NCI-H2107 (cell line): ENCODE measurements around the gene IFI6.

Experiments
- DNase-seq: peaks from one replicate; lab custom pipeline; 2025; lab: John Stamatoyannopoulos, UW

Gene IFI6

DNA sequence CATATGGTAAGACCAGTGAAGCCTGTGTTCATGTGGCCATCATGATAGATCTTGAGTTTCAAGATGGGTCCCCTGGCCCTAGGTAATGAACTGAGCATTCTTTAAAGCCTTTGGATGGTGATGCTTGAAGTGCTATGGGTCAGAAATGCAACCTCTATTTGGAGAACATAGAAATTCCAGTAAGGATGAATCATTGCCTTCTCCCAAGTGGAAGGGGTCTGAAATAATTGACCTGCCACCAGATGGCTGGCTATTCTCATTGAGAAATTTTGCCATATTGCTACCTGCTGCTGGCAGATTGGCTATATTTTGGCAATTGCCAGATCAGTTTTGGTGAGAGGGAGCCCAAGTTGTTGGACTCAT is 739 bp upstream of the IFI6 start:
- DNase-seq, result no peak

DNA sequence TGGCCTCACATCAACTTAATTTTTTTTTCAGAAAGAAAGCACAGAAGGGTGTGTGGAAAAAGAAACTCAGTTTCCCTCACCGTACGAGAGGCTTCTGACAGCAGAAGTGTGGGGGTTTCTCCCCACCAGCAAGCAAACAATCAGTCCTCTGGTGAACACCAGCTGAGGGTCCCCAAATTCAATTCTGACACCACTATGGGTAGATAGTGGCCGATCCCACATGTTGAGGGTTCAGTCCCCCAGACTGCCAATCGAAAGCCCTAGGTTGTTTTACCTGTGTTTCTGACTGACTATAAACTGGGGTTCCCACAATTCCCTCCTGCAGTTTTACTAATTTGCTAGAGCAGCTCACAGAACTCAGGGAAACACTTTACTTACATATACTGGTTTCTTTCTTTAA is 2.1 kb downstream of the IFI6 start:
- DNase-seq, result no peak

DNA sequence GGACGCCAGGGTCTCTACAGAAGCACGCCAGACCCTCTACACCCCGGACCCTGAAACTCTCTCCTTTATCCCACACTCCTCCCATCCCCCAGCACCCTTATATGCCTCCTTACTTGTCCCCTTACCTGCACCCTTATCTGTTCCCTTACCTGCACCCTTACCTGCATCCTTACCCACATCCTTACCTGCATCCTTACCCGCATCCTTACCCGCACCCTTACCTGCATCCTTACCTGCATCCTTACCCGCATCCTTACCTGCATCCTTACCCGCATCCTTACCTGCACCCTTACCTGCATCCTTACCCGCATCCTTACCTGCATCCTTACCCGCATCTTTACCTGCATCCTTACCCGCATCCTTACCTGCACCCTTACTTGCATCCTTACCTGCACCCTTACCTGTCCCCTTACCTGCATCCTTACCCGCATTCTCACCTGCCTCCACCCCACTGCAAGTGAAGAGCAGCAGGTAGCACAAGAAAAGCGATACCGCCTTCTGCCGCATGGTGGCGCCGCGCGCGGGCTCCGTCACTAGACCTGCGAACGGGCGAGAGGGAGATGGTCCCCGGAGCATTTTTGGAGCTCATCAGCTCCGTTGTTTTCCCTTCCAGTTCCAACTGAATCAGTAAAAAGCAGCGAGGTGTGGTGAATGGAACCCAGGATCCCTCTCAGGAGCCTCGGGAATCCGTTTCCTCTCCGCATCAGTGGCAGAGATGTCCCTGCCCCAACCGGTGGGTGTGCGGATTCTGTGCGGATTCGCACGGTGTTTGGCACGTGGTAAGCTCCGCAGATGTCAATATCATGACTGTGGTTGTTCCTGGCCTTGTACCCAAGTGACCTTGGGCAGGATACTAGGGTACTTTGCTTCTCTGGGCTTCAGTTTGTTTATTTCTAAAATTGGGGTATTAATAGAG is 2.9 kb downstream of the IFI6 start:
- peak; percentile 71 for DNase-seq

DNA sequence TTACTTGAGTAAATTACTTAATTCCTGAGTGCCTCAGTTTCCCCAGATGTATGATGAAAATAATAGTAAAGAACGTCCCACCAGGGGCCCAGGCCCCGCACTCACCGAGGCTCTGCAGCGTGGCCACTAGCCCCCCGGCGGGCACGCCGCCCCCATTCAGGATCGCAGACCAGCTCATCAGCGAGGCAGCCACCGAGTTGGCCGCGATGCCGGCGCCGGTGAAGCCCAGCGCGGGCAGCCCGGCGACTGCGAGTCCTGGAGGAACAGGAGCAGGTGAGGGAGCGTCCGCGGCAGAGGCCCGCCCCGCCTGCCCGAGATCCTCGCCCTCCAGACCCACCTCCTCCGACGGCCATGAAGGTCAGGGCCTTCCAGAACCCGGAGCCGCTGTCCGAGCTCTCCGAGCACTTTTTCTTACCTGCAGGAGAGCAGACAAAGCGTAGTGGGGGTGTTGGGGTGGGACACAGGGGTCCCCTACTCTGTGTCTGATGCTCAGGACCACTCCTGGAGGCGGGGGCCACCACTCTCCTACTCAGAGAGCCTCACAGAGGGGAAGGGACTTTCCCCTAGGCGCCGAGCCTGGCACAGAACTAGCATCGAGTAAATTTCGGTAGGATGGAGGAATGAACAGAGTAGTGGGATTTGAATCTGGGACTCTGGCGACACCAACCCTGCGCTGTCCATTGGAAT is 3.7 kb downstream of the IFI6 start:
- DNase-seq, result no peak

DNA sequence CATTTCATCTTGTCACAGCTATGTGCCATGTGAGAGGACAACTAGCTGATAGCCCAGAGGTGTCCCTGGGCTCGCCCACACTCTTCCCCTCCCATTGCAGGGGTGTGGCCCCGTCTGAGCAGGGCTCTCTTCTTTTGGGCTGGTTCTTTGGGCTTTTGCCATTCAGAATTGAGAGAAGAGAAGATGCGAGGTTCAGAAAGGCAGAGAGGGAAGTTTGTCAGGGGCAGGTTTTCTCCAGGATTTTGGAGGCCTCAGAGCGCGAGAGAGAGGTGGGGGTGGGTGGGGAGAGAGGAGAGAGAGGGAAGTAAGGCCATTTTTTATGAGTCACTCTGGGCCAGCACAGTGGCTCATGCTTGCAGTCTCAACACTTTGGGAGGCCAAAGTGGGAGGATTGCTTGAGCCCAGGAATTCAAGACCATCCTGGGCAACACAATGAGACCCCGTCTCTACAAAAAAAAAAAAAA is 5.2 kb downstream of the IFI6 start:
- DNase-seq, result no peak

DNA sequence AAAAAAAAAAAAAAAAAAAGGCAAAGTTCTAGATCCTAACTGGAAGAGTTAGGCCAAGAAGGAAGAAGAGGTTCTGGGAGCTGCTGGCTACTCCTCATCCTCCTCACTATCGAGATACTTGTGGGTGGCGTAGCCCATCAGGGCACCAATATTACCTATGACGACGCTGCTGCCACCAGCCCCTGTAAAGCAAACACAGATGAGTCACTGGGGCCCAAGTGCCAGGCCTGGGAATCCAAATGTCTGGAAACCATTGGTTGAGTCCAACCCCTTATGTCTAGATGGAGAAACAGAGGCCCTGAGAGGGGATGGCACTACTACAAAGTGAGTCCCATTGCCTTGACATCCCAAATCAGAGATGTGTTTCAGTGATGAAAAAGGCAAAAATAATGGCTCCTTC is 5.7 kb downstream of the IFI6 start:
- no peak for DNase-seq

DNA sequence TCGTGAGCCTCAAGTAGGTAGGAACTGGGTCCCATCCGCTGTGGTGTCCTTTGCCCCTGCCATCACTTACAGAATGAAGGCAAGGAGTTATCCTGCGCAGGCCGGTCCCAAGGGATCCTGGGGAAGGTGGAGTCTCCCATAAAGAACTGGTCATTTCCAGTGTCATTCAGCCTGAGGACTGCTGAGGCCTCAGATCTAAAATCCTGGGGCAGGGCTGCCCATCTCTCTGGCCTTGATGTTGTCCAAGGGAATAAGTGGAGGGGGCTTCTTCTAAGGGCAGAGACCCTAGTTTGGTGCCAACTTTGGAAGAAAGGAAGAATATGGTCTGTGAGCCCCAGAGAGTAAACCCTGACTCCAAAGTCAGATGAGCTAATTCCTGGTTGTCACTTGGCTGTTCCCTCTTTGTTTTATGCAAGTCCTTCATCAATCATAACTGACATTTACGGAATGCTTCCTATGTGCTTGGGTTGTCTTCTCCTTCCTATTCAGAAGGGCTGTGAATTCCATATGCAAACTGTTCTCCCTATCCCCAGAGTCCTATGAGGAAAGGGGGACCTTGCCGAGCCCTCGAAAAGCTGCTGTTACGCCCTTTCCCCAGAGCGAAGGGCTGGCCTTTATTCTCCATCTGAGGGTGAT is 6.9 kb downstream of the IFI6 start:
- no peak for DNase-seq

DNA sequence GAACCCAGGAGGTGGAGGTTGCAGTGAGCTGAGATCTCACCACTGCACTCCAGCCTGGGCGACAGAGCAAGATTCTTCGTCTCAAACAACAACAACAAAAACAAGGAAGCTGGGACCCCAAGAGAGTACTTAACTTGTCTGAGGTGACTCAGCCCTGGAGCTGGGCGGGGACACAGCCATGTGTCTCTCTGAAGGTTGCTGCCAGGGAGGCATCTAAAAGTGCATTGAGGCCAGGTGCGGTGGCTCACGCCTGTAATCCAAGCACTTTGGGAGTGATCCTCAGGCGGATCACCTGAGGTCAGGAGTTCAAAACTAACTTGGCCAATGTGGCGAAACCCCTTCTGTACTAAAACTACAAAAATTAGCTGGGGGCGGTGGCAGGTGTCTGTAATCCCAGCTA is 7.7 kb downstream of the IFI6 start:
- DNase-seq, result no peak

DNA sequence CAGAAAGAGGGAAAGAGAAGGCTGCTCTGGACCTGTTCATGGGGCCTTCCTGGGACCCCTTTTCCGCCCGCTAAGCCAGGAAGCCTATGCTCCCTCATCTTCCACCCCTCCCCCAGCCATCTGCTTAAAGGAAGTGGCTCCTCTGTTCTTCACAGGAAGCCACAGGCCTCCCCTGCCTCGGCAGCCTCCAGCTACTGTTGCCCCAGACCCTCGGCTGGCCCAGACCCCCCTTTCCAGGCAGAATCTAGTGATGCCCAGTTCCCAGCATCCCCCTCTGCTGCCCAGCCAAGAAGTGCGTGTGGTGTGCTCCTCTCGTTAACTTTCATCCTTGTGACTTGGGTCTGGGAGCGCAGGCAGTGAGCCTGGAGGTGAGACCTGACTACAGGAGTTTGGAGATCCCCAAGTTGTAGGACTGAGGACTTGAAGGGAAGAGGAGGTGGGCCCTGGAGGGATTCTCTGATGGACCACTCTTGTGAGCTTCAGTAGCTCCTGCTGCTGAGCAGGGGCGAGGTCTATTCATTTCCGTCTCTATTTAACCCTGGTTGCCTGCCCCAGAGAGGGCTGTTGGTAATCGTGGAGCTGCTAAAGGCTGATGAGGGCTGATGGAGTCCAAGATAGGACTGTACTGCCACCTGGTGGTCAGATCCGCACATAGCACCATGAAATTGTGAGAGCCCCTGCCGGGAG is 9.1 kb downstream of the IFI6 start:
- DNase-seq, result peak; percentile 82

DNA sequence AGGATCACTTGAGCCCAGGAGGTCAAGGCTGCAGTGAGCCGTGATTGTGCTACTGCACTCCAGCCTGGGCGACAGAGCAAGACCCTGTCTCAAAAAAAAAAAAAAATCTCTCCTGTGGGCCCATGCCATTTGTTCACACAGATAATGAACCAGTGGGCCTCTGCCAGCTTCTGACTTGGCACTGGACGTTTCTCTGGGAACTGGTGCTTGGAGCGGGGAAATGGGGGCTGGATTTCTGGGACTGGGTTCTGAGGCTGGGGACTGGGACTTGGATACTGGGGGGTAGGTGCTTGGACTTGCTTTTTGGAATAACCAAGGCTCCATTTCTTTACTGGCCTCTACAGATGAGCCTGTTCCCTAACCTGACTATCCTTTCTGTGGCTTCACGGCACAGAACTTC is 9.7 kb downstream of the IFI6 start:
- DNase-seq, result no peak

DNA sequence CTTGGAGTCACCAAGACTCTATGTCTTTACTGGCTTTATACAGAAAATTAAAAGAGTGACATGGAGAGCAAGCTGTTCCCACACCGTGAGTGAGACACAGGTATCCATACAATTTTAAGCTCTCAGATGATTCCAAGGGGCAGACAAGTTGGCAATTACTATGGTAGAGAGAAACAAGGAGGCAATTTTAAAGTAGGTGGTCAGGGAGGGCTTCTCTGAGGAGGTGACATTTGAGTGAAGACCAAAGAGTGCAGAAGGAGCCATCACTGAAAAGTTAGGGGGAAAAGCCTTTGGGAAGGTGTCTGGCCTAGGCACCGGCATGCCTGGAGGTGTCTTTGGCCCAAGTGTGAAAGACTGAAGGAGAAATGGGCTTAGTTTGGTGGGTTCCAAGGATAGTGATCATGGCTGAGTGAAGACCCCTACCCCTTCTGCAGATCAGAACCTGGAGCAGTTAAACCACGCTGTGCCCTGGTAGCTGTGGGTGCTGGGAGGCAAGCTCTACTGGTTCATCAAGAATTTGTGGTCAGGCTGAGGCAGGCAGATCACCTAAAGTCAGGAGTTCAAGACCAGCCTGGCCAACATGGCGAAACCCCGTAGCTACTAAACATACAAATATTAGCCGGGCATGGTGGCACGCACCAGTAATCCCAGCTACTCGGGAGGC is 10.4 kb downstream of the IFI6 start:
- no peak for DNase-seq

DNA sequence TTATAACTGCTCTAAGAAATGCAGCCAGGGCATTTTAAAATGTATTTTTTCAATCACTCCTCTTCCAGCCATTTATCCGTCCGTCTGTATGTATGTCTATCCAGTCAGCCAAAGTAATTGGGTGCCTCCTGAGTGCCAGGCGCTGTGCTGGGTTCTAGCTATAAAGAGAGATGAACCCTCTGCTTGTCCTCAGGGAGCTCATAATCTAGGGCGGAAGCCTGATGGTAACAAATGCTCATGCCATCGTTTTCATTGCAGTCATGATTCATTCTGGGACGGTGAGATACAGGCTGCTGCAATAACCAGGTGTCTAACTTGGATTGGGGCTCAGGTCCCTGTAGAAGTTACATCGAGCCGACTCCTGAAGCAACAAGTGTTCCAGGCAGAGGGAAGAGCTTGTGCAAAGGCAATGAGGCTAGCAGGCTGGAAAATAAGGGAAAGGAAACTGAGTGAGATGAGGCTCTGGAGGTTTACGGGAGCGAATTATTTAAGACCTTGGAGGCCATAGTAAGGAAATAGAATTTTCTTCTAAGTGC is 11.6 kb downstream of the IFI6 start:
- DNase-seq, result no peak

DNA sequence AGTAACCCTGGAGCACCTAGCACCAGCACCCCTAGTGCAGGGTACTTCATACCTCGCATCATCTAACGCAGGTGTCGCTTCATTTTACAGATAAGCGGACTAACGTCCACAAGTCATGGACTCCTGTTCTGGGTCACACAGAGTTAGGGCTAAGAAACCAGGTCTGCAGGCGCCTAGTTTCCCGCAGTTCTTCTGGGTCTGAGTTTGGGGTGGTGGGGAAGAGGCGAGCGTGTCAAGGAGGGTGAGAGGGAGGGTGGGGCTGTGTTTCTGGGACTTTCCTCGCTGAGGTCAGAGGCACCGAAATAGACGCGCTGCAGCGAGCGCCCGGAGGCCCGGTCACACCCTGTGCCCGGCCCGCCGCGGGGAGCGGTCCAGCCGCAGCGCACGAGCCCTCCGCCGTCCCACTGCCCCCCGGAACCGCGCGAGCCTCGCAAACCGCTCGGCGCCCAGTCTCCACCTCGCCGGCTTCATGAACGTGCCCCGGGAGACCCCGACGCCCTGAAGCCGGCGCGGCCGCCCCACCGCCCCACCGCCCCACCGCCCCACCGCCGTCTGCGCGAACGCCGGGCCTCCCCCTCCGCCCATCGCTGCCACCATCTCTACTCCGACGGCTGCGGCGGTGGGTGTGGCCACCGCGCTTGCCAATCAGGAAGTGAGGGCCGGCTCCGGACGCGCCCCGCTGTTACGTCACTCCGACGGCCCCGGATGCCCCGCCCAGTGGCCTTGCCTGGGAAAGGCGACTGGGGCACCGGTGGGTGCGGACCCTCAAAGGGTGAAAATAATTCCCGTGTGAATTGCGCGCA is 12.3 kb downstream of the IFI6 start:
- DNase-seq, result peak; percentile 70

DNA sequence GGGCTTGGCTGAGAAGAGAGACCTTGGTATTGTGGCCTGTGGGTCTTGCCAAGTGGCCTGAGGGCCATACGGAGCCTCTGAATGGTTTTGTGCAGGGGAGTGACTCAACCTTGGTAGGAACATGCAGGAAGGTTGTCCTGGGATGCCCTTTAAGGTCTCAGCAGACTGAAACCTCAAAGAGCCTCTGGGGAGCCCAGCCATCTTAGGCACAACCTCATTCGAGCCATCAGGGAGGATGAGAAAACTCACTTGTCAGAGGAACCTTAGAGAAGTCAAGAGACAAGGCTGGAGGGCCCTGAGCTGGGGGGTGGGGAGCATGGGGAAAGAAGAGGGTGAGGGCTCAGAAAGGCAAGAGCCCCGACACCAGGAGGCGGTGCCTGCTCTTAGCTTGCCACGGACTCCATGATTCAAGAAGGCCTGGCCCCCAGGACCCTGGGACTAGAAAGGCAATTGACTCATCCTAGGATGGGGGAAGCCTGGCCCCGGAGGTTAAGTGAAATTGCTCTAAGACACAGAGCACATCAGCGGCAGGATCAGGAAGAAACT is 13.0 kb downstream of the IFI6 start:
- DNase-seq, result no peak

DNA sequence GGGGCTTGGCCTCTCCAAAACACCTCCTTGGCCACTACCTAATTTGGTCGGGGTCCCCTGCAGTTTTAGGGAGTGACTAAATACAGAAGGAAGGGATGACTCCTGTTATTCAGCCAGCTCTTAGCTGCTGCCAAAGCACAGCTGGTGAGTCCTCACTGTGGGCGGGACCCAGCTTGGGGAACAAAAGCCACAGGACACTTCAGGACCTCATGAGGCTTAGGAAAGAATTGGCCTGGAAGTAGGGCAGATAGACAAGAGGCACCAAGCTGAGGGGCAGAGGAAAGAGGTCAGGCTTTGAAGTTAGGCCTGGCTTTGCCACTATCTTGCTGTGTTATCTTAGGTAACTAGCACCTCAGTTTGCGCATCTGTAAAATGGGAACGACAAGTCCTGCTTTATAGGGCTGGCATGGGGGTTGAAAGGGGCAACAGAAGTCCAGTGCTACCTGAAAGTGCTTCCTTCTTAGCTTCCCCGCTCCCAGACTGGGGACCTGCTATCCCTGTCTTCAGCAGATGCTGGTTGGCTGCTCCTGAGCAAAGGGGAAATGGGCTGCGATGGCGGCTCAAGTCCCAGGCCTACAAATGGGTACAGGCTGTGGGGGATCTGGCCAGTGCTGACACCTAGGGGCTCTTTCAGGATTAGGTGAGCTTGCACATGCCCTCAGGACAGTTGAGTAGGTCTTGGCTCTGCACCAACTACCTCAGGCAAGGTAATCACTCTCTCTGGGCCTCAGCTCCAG is 15.7 kb downstream of the IFI6 start:
- no peak for DNase-seq

DNA sequence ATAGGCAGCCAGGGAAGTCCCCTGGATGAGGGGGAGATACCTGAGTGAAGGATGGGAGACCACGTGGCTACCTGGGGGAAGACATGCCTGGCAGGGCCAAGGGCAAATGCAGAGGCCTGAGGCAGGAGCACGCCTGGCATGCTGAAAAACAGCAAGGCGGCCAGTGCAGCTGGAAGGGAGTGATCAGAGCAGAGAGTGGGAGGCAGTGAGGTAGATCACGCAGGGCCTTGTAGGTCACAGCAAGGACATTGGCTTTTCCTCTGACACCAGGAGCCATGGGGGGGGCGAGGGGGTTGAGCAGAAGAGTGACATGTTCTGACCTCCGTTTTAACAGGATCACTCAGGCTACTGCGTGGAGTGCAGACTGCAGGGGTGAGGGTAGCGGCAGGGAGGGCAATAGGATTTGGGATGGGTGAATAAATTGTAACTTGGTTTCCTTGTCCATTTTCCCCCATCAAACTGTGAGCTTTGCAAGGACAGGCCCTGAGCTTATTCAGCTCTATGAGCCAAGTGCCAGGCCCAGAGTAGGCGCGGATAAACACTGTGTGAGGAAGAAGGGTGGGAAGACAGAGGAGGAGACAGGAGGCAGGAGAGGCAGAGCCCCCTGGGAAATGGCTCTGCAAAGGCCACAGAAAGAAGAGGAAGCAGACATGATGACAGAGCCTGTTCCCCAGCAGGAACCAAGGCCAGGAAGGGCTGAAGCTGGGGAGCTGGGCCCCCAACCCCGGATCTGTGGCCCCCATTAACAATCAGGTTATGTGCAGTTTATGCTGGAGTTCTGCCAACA is 16.6 kb downstream of the IFI6 start:
- no peak for DNase-seq

DNA sequence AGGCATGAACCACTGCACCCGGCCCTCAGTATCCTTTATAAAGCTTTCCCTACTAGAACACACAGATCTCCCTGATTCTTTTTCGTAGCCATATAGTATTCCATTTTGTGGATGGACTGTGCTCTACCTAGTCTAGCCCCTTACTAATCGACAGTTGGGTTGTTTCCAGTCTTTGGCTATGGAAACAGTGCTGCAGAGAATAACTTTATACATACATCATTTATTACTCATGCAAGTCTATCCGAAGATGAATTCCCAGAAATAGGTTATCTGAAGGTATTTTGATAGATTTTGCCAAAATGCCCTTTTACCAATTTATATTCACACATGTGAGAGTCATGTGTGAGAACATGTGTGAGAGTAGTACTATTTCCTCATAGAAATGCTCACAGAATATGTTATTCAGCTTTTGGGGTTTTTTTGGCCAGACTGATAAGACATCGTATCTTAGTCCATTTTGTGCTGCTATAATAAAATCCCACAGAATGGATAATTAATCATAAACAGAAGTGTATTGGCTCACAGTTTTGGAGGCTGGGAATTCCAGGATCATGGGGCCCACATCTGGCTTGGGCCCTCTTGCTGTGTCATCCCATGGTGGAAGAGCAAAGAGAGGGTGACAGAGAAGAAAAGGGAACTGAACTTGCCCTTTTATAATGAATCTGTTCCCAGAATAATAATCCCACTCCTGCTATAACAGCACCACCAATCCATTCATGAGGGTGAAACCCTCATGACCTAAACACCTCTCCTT is 19.7 kb downstream of the IFI6 start:
- DNase-seq, result no peak

DNA sequence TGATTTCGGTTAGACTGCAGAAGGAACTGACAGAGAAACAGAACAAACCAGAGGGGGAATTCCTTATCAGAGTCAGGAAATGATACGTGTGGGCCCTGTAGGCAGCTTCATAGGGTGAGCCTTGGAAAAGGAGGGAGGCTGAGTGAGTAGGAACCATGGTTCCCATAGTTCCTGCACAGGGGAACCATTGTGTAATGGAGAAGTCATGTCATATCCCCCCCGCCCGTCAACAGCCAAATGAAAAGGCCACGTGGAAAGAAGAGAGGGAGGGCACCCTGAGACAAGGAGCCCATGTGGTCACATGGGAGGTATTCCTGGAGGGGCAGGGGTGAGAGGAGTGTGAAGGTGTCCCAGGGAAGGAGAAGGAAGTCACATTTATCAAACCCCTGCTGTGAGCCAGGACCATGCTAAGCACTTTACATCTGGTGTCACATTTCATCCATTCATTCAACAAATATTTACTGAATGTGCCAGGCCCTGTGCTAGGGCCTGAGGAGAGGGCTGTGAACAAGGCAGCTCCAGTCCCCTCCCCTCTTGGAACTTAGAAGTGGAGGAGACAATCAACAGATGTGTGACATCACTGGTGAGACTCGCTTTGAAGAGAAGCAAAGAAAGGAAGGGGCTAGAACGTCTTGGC is 21.3 kb downstream of the IFI6 start:
- peak; percentile 26 for DNase-seq
